OCI-LY3 (cell line): ENCODE data around the gene PHYKPL.
A peak's percentile ranks its signal among the peaks of the same experiment; 100 is the strongest.
"Not testable (repeated sequence)": the region's sequence is repeated elsewhere in the genome, so short reads cannot be mapped to it uniquely, and the experiment has no call there.

Experiments
- H2AFZ ChIP-seq: fragments of 200-600, 300-600 bp; shearing (Covaris generic); 2 replicates; pipeline ENCODE4 v1.6.0; 2014; ENCODE audit warnings: antibody characterized with exemption, low read depth, low read length
- H3K27ac ChIP-seq: fragments of 200-600, 300-600 bp; sonication (generic); 2 replicates; pipeline ENCODE4 v1.5.1; 2014; ENCODE audit warnings: mild to moderate bottlenecking, low read length, moderate library complexity, mixed read lengths
- H3K27me3 ChIP-seq: fragments of 200-600, 300-600 bp; sonication (generic); 2 replicates; pipeline ENCODE4 v1.6.1; 2014; ENCODE audit warnings: low read depth, low read length, mixed read lengths
- H3K36me3 ChIP-seq: fragments of 200-600, 300-600 bp; sonication (generic); replicated peaks from 2 replicates; pipeline ENCODE3; 2014; ENCODE audit warnings: low read depth, low read length, mixed read lengths
- H3K4me1 ChIP-seq: fragments of 300-600, 200-600 bp; sonication (generic); 2 replicates; pipeline ENCODE4 v1.6.1; 2014; ENCODE audit warnings: low read length, mixed read lengths
- H3K4me2 ChIP-seq: fragments of 200-600, 300-600 bp; sonication (generic); 2 replicates; pipeline ENCODE4 v1.6.1; 2014; ENCODE audit warnings: low read length, mixed read lengths
- H3K4me3 ChIP-seq: fragments of 300-600, 200-600 bp; sonication (generic); 2 replicates; pipeline ENCODE4 v1.5.1; 2014; ENCODE audit warnings: antibody characterized with exemption, mild to moderate bottlenecking, low read length, moderate library complexity
- H3K79me2 ChIP-seq: fragments of 300-600, 200-600 bp; shearing (Covaris generic); 2 replicates; pipeline ENCODE4 v1.6.1; 2014; ENCODE audit warnings: mild to moderate bottlenecking, low read length, mixed read lengths
- H3K9ac ChIP-seq: fragments of 300-600, 200-600 bp; shearing (Covaris generic); 2 replicates; pipeline ENCODE4 v1.6.0; 2014; ENCODE audit warnings: mild to moderate bottlenecking, low read length, moderate library complexity
- H3K9me3 ChIP-seq: fragments of 200-600, 300-600 bp; shearing (Covaris generic); 2 replicates; pipeline ENCODE4 v1.6.1; 2014; ENCODE audit warnings: low read length, mixed read lengths; ENCODE audit not compliant: insufficient read depth
- H4K20me1 ChIP-seq: fragments of 200-600, 300-600 bp; sonication (generic); 2 replicates; pipeline ENCODE4 v1.6.1; 2016; ENCODE audit warnings: low read length, mixed read lengths; ENCODE audit not compliant: insufficient read depth
- CTCF ChIP-seq: fragments of 200-600, 300-600 bp; sonication (generic); IDR thresholded peaks from 2 replicates; pipeline ENCODE4 v1.5.1; 2014; ENCODE audit warnings: antibody characterized with exemption, low read length, low read depth
- EZH2phosphoT487 ChIP-seq: fragments of 200-600 bp; shearing (Covaris generic); IDR thresholded peaks from 2 replicates; pipeline ENCODE4 v1.6.1; 2018; ENCODE audit warnings: antibody characterized with exemption, mixed run types, low read depth

Gene PHYKPL

GRCh38 chr5:178232920-178233429 lies 373 bp upstream of the PHYKPL start:
- H3K9me3 ChIP-seq, result no peaks in the 10 kb centered on the region
- H3K36me3 ChIP-seq, result peaks cover 31% of the 10 kb centered on the region
- H3K27me3 ChIP-seq, result no peaks in the 10 kb centered on the region
- peaks cover 7% of the 10 kb centered on the region for H4K20me1 ChIP-seq
- no peak for TF ChIP-seq CTCF
- no peak for TF ChIP-seq EZH2phosphoT487
- peak overlapping the region; percentile 91 for H3K4me2 ChIP-seq
- peak overlapping the region; percentile 67; the same call in 1 of the 2 replicates for H2AFZ ChIP-seq
- peaks cover 32% of the 10 kb centered on the region for H3K79me2 ChIP-seq
- peaks cover 21% of the 10 kb centered on the region for H3K4me1 ChIP-seq
- H3K9ac ChIP-seq, result peak overlapping the region; percentile 99
- peak overlapping the region; percentile 99 for H3K4me3 ChIP-seq
- H3K27ac ChIP-seq, result peak overlapping the region; percentile 84

DNA sequence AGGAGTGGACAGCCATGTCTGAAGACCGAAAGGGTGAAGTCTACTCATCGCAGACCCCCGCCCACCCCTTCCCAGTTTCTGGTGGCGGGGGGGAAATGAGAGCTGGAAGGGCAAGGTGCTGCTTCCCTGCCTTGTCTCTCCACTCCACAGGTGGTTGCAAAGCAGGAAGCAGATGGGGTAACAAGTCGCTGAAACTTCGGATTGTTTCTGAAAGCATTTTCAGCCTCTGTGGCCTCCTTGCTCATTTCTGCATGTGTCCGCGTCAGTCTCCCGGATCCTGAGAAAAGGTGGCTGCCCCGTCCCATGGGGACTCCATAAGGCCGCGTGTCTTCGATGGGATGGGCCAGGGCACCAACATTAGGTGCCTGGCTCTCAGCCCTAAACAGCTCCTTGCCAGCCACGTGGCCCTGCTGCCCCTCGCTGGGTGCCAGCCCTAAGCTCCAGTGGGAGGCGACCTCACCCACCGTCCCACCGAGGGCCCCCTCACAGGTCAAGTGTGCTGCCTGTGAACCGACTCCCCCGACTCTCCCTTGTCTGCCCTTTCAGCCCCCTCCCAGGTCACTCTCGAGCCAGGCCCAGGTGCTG lies 971 bp downstream of the PHYKPL start:
- H3K9ac ChIP-seq, result peak overlapping the region; percentile 99
- H3K4me2 ChIP-seq, result peak overlapping the region; percentile 91
- peaks cover 40% of the 10 kb centered on the region for H3K79me2 ChIP-seq
- no peaks in the 10 kb centered on the region for H3K27me3 ChIP-seq
- peak overlapping the region; percentile 84 for H3K27ac ChIP-seq
- H3K4me3 ChIP-seq, result peak overlapping the region; percentile 99
- peaks cover 21% of the 10 kb centered on the region for H3K4me1 ChIP-seq
- H3K9me3 ChIP-seq, result no peaks in the 10 kb centered on the region
- H2AFZ ChIP-seq, result no peak overlapping the region
- H4K20me1 ChIP-seq, result peaks cover 10% of the 10 kb centered on the region
- no peak for TF ChIP-seq EZH2phosphoT487
- no peak for TF ChIP-seq CTCF
- peaks cover 44% of the 10 kb centered on the region for H3K36me3 ChIP-seq

- Histone ChIP-seq H3K4me2 (peak overlapping the region; percentile 91), H3K36me3 (peaks cover 47% of the 10 kb centered on the region), H2AFZ (no peak overlapping the region), H3K9ac (peak overlapping the region; percentile 99), H4K20me1 (peaks cover 10% of the 10 kb centered on the region), H3K27me3 (no peaks in the 10 kb centered on the region), H3K79me2 (peaks cover 40% of the 10 kb centered on the region), H3K27ac (no peak overlapping the region), H3K4me1 (peaks cover 21% of the 10 kb centered on the region), H3K9me3 (no peaks in the 10 kb centered on the region), H3K4me3 (peak overlapping the region; percentile 99)
- no peak for TF ChIP-seq EZH2phosphoT487
- no peak for TF ChIP-seq CTCF
Observed at GRCh38 chr5:178230879-178231538, 1.6 kb downstream of the PHYKPL start.

- Histone ChIP-seq H3K4me3 (no peak overlapping the region), H3K36me3 (peaks cover 51% of the 10 kb centered on the region), H3K27me3 (no peaks in the 10 kb centered on the region), H3K4me1 (peaks cover 20% of the 10 kb centered on the region), H3K4me2 (no peak overlapping the region), H3K9me3 (no peaks in the 10 kb centered on the region), H3K27ac (no peak overlapping the region), H2AFZ (no peak overlapping the region), H4K20me1 (peaks cover 13% of the 10 kb centered on the region), H3K9ac (no peak overlapping the region), H3K79me2 (peaks cover 40% of the 10 kb centered on the region)
- TF ChIP-seq CTCF (no peak), EZH2phosphoT487 (no peak)
Observed at GRCh38 chr5:178229861-178230260, 2.7 kb downstream of the PHYKPL start.

DNA sequence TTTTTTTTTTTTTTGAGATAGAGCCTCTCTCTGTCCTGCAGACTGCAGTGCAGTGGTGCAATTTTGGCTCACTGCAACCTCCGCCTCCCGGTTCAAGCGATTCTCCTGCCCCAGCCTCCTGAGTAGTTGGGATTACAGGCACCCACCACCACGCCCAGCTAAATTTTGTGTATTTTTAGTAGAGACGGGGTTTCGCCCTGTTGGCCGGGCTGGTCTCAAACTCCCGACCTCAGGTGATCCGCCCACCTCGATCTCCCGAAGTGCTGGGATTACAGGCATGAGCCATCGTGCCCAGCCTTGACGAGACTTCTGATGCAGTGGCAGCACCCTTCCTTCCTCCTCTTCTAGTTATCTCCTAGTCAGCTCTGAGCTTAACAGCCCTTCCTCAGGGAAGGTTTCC lies 3.5 kb downstream of the PHYKPL start:
- H2AFZ ChIP-seq, H3K27ac ChIP-seq, H3K9me3 ChIP-seq, H3K9ac ChIP-seq, H3K27me3 ChIP-seq, H3K4me3 ChIP-seq, H3K4me2 ChIP-seq: not testable (repeated sequence)
- Histone ChIP-seq H4K20me1 (peaks cover 13% of the 10 kb centered on the region), H3K36me3 (peaks cover 52% of the 10 kb centered on the region), H3K4me1 (peaks cover 16% of the 10 kb centered on the region), H3K79me2 (peaks cover 40% of the 10 kb centered on the region)
